ENCODE measurements around the gene LIMS1.
A peak's percentile ranks its signal among the peaks of the same experiment; 100 is the strongest.

The LIMS1 gene

DNA sequence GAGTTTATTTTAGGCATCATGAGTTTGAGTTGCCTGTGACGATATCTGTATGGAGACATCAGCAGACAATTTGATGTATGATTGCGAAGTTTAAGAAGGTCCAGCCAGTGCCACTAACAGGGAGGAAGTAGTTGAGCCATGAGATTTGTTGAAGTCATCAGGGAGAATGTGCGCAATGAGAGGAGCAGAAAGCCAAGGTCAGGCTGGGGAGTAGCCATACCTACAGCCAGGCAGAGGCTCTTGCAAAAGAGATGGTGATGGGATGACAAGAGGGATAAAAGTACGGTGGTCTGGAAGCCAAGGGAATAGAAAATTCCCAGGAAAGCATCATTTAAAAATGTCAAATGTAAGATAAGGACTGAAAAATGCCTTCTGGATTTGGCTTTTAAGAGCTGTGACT is 51.2 kb downstream of the LIMS1 start:
- no peak for TF ChIP-seq CTCF (IDR thresholded peaks at IDR 0.05; ENCODE audit: low read depth, low read length)
- H3K4me3 ChIP-seq (ENCODE audit: low read depth, low read length): no peak overlapping the region

DNA sequence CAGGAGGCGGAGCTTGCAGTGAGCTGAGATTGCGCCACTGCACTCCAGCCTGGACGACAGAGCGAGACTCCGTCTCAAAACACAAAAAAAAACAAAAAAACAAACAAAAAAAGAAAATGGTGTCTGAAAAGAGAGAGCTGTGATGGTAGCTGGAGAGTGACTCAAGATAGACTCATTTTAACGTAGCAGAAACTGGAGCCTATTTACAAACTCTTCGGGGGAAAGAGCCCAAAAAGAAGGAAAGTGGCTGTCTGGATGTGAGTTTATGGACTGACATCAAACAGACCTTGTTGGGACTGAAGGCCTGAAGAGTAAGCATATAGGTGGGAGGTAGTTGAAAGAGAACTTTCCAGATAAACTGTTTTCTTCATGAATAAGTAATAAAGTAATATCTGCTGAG is 51.8 kb downstream of the LIMS1 start:
- no peak for TF ChIP-seq CTCF (IDR thresholded peaks at IDR 0.05; ENCODE audit: low read depth, low read length)
- peak overlapping the region; percentile 21; the same call in 1 of the 2 replicates for H3K4me3 ChIP-seq (ENCODE audit: low read depth, low read length)

DNA sequence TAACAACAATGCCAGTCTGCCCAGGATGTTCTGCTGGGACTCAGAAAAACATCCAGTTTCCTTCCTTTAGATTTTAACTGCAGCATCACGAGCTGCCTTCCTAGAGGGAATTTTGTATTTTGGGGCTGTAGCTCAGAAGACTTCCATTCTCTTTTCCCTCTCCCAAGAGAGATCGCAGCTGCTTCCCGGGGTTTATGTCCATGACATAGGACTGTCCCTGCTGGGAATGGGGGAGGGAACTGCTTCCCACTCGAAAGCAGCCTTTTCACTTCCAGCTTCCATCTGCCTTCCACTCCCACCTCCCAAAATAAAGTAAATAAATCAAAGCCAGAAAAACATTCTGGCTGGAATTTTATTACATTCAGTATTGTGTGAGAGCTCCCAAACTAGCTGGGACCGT is 52.4 kb downstream of the LIMS1 start:
- no peak overlapping the region for H3K4me3 ChIP-seq (ENCODE audit: low read depth, low read length)
- no peak for TF ChIP-seq CTCF (IDR thresholded peaks at IDR 0.05; ENCODE audit: low read depth, low read length)

- no peak for TF ChIP-seq CTCF (IDR thresholded peaks at IDR 0.05; ENCODE audit: low read depth, low read length)
- no peak overlapping the region for H3K4me3 ChIP-seq (ENCODE audit: low read depth, low read length)
Measured at GRCh38 chr2:108587621-108588020, 53.4 kb downstream of the LIMS1 start.

DNA sequence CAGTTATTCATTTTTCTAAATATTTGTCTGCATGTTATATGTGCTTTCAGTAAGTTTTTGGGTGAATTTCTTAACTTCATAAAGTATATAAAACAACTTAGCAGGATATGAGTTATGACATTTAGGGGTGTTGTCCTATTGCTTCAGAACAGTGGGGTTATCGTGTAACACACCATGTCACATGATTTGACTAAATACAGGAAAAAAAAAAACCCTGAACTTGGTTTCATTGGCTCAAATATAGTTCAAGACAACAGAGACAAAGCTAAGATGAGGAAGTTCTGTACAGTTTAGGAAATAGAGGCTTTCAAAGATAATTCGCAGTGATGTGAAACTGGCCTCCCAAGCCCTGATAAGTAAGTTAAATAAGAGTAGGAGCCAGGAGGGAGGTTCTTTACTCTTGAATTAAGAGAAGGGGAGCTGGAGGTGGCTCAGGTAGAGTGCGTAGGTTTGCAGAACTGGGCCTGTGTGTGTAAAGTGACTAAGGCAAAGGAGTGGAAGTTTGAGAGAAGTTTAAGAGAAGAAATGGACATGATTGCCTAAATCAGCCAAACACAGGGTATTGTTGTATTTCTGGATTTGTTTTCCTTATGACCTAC is 53.9 kb downstream of the LIMS1 start:
- TF ChIP-seq CTCF (IDR thresholded peaks at IDR 0.05; ENCODE audit: low read depth, low read length): no peak
- H3K4me3 ChIP-seq (ENCODE audit: low read depth, low read length): no peak overlapping the region

GRCh38 chr2:108589372-108589771 is 55.1 kb downstream of the LIMS1 start:
- TF ChIP-seq CTCF (IDR thresholded peaks at IDR 0.05; ENCODE audit: low read depth, low read length): no peak
- no peak overlapping the region for H3K4me3 ChIP-seq (ENCODE audit: low read depth, low read length)

DNA sequence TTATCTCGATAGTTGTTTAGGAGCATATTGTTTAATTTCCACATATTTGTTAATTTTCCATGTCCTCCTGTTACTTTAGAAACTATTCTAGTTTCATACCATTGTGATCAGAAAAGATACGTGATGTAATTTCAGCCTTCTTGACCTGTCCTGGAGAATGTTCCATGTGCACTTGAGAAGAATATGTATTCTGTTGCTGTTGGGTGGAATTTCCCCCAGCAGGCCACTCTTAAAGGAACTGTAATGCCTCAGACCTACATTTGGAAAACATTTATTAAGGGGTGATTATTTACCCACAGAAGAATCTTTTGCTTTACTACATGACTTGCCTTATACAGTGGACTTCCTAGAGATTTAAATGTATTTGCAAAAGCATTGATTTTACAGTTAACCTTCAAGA is 55.5 kb downstream of the LIMS1 start:
- H3K4me3 ChIP-seq (ENCODE audit: low read depth, low read length): no peak overlapping the region

More for the DNA sequence above, 55.5 kb downstream of the LIMS1 start:
- TF ChIP-seq CTCF (IDR thresholded peaks at IDR 0.05; ENCODE audit: low read depth, low read length): no peak
